SK-N-SH treated with all-trans-retinoic acid at 6 μM for 48 hours (cell line): ENCODE measurements around the gene FAM227B.

Source experiments
- BACH2 ChIP-seq: fragments of 250-450 bp; sonication (Bioruptor Pico); IDR thresholded peaks from 2 replicates; pipeline ENCODE4 v1.9.0; 2021; ENCODE audit warnings: mild to moderate bottlenecking, borderline replicate concordance
- TCF4 ChIP-seq: fragments of 250-450 bp; sonication (Bioruptor Pico); IDR thresholded peaks from 2 replicates; pipeline ENCODE4 v1.8.0; 2021; ENCODE audit warnings: mild to moderate bottlenecking, moderate library complexity, borderline replicate concordance
- TF ChIP-seq, protein P1 (sequence below): fragments of 250-450 bp; sonication (Bioruptor Pico); IDR thresholded peaks from 2 replicates; pipeline ENCODE4 v1.8.0; 2020; ENCODE audit warnings: mild to moderate bottlenecking, moderate library complexity, borderline replicate concordance
- TF ChIP-seq, protein P2 (sequence below): fragments of 250-450 bp; sonication (Bioruptor Pico); IDR thresholded peaks from 2 replicates; pipeline ENCODE4 v1.5.1; 2021; ENCODE audit warnings: mild to moderate bottlenecking, moderate library complexity

DNA sequence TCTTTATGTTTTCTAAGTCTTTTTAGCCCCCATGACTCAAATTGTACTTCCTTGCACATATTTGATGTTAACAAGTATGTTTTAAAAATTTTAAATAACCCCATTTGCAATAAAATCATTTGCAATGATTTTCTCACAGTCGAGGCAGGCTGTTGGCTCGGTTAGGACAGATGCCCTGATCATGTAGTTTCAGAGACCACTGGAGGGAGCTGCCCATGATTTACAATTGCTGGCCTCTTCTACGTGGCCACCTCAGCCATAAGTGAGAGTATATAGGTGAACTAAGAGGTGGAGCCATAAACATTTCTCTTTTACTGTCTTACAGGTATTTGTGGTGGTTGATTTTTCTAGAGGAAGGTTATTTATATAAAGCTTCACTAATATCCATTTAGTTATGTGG, 1.9 kb upstream of the FAM227B start:
- TF ChIP-seq, protein P1, sequence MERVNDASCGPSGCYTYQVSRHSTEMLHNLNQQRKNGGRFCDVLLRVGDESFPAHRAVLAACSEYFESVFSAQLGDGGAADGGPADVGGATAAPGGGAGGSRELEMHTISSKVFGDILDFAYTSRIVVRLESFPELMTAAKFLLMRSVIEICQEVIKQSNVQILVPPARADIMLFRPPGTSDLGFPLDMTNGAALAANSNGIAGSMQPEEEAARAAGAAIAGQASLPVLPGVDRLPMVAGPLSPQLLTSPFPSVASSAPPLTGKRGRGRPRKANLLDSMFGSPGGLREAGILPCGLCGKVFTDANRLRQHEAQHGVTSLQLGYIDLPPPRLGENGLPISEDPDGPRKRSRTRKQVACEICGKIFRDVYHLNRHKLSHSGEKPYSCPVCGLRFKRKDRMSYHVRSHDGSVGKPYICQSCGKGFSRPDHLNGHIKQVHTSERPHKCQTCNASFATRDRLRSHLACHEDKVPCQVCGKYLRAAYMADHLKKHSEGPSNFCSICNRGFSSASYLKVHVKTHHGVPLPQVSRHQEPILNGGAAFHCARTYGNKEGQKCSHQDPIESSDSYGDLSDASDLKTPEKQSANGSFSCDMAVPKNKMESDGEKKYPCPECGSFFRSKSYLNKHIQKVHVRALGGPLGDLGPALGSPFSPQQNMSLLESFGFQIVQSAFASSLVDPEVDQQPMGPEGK, result no peak
- no peak for TF ChIP-seq BACH2 (CRISPR knock-in tag)
- no peak for TF ChIP-seq TCF4 (CRISPR knock-in tag)
- TF ChIP-seq, protein P2, sequence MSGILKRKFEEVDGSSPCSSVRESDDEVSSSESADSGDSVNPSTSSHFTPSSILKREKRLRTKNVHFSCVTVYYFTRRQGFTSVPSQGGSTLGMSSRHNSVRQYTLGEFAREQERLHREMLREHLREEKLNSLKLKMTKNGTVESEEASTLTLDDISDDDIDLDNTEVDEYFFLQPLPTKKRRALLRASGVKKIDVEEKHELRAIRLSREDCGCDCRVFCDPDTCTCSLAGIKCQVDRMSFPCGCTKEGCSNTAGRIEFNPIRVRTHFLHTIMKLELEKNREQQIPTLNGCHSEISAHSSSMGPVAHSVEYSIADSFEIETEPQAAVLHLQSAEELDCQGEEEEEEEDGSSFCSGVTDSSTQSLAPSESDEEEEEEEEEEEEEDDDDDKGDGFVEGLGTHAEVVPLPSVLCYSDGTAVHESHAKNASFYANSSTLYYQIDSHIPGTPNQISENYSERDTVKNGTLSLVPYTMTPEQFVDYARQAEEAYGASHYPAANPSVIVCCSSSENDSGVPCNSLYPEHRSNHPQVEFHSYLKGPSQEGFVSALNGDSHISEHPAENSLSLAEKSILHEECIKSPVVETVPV (CRISPR knock-in tag), result no peak
